Stimulated activated CD8-positive, alpha-beta memory T cell treated with anti-CD3 and anti-CD28 coated beads, Interleukin-15, amount 100 ng/mL, for 4 hours (primary cell): ENCODE data around the gene LGALS7B.
A peak's percentile ranks its signal among the peaks of the same experiment; 100 is the strongest.
"Not testable (repeated sequence)": the region's sequence is repeated elsewhere in the genome, so short reads cannot be mapped to it uniquely, and the experiment has no call there.

Source experiments
- DNase-seq, 2 donors: peaks; one replicate each; pipeline ENCODE4 v3.0.0-alpha.2; 2020; ENCODE audit warnings: low read depth in 2 of 2

The LGALS7B gene

DNA sequence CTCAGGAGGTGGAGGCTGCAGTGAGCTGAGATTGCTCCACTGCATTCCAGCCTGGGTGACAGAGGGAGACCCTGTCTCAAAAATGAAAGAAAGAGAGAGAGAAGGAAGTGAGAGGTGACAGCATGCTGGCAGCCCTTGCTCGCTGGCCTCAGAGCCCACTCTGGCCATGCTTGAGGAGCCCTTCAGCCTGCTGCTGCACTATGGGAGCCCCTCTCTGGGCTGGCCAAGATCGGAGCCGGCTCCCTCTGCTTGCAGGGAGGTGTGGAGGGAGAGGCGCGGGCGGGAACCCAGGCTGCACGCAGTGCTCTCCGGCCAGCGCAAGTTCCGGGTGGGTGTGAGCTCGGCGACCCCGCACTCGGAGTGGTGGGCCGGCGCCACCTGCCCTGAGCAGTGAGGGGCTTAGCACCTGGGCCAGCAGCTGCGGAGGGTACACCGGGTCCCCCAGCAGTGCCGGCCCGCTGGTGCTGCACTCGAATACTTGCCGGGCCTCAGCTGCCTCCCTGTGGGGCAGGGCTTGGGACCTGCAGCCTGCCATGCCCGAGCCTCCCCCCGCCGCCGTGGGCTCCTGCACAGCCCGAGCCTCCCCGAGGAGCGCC is 32.3 kb downstream of the LGALS7B start:
- not testable (repeated sequence) for DNase-seq

DNA sequence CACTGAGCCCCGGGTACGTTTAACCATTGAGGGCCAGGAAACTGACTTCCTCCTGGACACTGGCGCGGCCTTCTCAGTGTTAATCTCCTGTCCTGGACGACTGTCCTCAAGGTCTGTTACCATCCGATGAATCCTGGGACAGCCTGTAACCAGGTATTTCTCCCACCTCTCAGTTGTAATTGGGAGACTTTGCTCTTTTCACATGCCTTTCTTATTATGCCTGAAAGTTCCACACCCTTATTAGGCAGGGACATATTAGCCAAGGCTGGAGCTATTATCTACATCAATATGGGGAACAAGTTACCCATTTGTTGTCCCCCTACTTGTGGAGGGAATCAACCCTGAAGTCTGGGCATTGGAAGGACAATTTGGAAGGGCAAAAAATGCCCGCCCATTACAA is 36.9 kb downstream of the LGALS7B start:
- DNase-seq, result not testable (repeated sequence)

DNA sequence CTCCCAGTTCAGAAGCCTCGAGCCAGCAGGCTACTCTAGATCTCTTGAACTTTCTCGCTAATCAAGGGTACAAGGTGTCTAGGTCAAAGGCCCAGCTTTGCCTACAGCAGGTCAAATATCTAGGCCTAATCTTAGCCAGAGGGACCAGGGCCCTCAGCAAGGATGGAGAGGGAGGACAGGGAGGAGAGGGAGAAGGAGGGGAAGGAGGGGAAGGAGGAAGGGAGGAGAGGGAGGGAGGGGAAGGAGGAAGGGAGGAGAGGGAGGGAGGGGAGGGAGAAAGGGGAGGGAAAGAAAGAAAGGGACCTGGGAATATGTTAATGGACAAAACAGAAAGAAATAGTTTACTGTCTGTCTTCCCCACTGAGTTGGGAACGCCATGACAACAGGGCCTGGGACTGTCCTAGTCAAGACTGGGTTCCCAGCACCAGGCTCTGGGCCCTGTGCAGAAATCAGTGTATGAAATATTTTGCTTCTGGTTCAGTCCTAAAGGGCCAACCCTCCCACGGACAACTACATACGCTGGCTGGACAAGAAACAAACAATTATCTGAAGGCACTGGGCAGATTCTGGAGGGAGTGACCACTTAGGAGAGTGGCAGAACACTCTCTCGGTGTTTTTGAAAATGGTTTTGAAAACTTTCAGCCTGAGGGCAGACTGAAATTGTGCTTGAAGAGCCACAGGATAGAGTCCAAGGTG is 38.0 kb downstream of the LGALS7B start:
- DNase-seq, result no peak

DNA sequence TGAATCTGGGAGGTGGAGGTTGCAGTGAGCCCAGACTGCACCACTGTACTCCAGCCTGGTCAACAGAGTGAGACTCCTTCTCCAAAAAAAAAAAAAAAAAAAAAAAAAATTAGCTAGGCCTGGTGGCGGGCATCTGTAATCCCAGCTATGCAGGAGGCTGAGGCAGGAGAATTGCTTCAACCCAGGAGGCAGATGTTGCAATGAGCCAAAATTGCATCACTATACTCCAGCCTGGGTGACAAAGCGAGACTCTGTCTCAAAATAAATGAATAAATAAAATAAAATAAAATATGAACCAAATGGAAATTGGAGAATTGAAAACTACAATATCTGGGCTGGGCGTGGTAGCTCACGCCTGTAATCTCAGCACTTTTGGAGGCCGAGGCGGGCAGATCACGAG is 40.2 kb downstream of the LGALS7B start:
- not testable (repeated sequence) for DNase-seq

DNA sequence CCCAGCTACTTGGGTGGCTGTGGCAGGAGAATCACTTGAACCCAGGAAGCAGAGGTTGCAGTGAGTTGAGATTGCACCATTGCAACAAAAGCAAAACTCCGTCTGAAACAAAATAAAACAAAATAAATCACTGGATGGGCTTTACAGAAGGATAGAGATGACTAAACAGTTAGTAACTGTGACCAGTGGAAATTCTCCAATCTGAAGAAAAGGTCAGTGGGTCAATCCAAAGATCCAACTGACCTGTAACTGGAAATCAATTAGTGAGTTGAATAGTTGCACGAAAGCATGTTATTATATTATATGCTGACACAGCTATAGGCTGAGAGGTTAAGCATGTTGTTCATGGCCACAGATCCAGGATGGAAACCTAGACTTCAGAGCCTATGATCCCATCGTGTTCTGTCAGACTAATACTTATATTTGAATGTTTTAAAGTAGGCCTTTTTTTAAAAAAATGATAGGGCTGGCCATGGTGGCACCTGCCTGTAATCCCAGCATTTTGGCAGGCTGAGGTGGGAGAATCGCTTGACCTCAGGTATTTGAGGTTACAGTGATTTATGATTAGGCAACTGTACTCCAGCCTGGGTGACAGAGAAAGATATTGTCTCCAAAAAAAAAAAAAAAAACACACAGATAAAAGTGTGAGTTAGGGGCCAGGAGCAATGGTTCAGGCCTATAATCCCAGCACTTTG is 41.2 kb downstream of the LGALS7B start:
- DNase-seq, result no peak

DNA sequence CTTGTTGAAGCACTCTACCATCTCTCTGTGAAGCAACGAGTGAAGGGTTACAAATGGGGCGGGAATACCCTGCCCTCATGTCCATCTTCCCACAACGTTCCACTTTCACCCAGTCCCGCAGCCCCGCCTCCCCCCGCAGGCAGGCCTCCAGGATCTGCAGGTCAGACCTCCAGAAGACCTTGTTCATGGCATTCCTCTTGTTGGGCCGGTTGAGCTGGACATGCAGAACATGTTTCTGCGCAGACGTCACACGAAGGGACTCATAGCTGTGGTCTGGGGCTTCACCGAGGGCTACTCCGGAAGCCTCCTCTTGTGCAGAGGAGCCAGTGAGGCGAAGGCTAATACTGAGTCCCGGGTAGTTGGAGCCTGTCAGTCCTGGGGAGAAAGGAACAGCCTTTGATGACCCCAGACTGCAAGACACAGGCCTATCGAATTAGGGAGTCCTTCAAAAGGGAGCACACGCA is 42.2 kb downstream of the LGALS7B start:
- DNase-seq, result no peak

DNA sequence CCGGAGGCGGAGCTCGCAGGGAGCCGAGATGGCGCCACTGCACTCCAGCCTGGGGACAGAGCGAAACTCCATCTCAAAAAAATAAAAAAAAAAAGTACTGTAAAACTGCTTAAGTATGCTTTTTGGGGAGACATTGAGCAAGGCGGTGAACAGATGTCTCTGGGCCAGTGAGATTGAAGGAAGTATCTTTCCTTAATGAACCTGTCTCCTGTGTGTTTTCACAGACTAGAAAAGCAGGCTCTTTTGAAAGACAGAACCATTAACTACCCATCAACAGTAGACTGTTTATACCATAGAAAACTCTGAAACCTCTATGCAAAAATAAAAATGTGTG is 44.1 kb downstream of the LGALS7B start:
- DNase-seq, result no peak

DNA sequence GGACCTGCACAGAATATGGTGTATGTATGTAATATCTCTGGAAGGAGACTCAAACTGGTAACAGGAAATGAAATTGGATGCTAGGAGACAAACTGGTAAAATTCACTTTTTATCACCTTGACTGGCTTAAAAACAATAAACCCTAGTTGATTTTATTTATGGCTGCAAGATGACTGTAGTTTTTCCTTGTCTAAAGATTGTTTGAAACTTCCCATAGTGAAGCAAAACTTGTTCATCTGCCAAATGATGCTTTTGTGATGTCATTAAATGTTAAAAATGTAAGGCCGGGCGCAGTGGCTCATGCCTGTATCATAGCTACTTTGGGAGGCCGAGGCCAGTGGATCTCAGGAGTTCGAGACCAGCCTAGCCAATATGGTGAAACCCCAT is 45.1 kb downstream of the LGALS7B start:
- no peak for DNase-seq

DNA sequence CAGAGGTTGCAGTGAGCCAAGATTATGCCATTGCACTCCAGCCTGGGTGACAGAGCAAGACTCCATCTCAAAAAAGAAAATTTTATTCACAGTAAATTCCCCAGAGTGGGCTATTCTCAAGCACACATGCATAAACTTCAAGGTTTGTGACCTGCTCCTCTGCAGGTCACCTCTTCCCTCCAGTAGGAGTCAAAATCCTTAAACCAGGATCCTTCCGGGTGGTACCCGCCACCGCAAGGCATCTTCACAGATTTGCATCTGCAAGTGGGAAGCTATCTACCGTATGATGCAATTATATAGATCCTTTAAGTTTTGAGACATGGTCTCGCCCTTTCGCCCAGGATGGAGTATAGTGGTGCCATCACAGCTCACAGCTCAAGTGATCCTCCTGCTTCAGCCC is 45.6 kb downstream of the LGALS7B start:
- no peak for DNase-seq

DNA sequence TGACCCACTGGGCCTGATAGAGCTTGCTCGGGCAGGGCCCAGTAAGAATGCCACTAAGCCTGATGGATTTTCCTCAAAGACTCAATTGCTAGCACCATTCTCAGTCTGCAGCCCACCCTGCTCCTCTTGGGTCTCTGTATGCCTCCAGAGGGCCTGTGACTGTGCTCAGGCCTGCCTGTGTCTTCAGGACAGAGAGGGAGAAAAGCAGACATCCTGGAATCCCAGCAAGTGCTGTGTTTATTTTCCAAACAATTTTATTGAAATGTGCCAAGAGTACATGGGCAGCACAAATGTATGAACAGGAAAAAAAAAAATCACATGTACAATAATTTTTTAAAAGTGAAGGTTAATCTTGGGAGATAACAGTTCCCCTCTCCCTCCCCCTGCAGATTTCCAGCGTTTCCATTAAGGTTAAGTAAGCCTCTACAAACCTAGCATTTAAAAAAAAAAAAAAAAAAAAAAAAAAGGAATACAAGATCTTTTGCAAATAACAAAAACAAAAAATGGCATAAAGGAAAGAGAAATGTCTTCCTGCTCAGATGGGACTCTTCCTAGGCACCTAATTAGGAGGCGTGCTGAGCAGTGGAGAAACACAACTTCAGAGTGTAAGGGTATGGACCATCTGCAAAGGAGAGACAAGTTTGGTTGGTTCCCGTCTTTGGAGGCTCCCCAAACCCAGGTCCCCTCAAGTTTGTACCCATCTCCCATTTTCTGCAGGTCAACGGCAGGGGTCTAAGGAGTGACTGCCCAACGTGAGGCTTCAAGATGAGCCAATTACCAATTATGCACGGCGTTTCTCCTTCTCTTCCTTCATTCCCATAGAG is 47.4 kb downstream of the LGALS7B start:
- DNase-seq, result no peak

DNA sequence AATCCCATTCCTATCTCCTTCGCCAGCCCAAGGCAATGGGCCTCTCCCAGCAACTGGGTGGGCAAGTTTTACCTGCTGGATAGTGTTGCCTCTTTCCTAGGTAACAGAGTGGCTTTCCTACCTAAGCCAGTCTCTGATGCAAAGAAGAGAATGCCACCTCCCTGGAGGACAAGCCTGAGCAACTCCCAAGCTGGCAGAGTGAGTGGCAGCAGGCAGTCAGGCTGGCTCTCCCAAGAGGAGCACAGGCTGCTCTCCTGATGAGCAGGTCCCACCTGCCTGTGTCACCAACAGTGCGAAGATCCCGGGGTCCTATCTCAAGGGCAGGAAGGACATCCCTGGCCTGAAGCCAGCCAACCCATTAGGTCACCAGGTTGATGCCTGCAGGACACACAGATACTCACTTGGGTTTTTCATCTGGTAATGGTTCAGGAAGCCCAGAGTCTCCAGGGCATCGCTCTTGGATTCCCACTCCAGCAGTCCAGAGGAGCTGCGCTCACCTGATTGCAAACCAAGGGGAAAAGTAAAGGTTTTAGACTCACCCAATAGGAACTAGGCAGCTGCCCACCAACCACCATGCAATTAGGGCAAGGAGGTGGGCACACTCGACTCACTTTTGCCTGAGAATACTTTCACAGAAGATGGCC is 48.1 kb downstream of the LGALS7B start:
- DNase-seq, result no peak

DNA sequence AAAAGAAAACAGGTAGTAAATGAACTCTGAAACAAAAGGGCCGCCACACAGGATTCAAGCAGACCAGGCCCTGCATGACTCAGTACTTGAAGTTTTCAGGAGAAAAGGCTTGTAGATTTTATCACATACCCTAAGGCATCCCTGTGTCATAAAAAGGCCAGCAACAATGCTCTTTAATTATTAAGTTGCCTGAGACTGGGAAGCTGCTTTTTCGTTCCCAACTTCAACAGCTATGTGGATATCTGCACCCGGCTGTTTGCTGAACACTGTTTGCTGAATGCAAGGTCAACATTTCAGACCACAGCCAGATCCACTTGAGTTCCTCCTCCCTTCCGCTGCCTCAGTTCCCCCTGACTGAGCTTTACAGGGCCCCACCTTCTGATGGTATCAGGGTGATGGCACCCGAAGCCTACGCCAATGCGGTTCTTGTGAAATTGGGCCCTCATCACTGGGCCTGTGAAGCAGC is 48.7 kb downstream of the LGALS7B start:
- DNase-seq, result no peak

DNA sequence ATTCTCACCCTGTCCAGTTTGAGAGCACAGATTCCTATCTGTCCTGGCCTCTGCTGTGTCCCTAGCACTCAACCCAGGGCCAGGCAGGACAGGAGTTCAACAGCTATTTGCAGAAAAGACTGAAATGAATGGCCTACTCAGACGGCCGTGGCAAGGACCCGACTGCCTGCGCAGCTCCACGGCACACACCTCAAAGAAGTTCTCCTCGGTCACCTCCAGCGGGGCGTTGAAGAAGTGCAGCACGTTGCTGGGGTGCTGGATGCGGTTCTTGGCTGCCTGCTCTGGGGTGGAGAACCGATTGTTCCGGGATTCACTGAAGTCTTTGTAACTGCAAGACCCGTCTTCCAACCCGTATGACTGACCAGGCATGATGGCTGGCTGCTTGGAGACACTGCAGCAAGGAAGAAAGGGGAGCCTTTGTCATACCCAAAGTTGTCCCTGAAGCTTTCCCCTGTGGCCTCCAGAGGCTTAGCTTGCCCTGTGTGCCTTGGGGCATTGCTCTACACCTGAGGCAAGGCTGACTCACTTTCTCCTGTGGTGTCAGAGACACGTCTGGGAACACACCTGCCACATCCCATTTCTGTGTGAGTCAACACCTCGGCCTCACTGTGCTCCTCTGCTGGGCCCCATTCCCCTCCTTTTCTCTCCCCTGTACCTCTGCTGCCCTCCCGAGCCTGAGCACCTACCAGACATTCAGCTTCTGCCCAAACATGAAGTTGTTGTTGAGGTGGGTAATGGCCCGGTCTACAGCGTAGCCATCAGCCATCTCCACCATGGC is 49.4 kb downstream of the LGALS7B start:
- peak; percentile 21 to 65 for DNase-seq

DNA sequence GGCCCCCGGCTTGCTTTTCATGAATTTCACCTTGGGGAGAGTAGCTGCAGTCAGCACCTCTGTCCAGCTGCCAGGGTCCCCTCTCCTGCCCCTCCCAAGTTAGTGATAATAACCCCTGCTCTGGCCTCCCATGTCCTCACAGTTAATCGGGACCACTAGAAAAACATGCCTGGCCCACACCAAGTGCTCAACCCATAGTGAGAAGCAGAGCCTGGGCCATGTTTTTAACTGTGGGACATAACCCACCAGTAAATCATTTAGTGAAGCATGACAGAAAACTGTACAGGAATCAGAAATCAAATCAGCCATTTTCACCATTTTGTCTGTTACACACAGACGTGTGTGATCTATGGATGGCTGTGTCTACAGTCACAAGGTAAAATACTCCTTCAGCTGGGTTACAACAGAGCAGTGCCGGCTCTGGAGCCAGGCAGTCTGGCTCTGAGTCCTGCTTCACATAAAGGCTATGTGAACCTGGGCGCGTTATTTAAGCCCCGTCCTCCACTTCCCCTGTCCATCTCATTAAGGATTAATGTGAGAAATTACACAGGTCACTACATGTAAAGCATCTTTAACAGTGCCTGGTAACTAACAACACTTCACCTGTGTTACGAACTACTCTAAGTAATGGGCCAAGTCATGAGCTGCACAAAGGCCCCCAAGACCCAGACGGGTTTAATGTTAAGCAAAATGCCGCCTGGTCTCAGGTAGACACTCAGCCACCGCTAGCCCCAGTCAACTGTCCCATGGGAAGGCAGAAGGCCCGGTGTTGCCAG is 50.2 kb downstream of the LGALS7B start:
- no peak for DNase-seq

DNA sequence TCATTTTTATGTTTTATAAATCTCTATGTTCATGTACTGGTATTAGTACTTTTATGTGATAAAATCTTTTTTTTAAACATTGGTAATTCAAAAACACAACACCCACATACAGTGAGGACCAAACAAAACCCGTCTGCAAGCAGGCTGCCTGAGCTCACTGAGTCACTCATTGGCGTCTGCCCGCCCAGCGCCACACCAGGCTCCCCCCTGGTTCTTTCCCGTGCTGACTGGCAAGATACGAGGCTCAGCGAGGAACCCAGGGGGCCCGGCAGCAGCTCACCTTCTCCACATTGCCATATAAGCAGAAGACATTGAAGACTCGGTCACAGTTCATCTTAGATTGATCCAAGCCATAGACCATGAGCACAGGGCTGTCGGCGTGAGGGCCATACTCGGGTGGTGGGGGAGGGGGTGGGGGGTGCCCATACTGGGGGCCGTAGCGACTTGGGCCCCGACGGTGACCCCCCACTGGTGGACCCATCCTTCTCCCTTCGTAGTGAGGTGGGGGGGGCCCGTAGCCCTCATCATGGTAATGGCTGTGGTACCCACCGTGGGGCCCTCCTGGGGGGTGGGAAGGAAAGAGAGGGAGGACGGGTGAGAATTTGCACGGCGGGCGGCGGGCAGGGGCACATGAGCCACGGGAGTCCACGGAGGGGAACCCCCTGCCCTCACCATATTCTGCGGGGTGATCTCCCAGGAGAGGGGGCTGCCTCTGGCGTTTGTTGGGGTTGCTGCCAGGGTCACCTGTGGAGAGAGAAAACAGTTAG is 51.0 kb downstream of the LGALS7B start:
- DNase-seq, result no peak

DNA sequence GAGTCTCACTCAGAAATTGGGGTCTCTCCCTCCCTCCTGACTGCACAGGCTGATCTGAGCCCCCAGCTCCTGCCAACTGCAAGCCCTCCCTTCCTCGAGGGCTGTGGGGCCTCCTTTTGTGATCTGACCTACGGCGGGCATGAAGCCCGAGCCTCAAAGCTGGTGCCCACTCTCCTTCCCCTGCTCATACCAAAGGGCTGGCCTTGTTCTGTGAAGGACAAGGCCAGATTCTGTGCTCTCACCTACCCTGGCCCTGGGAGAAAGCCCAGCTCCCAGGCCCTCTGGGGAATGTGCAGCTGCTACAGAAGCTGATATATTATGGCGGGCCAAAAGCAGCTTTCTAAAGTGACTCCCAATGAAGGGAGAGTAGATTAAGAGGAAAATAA is 51.6 kb downstream of the LGALS7B start:
- DNase-seq, result no peak
